Neural progenitor cell (in vitro differentiated cells): ENCODE results near the gene WDR20. TPM values are rescaled to one million over a fixed set of nuclear protein-coding genes. Genes with fewer than 3 reads are reported as not detected.

Source experiments
- DNase-seq: peaks from one replicate; pipeline ENCODE4 v3.0.0-alpha.2; 2016; ENCODE audit warnings: low spot score
- H2AFZ ChIP-seq: fragments of 200-600 bp; sonication (generic); replicated peaks from 2 replicates; pipeline ENCODE4 v1.6.1; 2016; ENCODE audit warnings: antibody characterized with exemption
- H3F3A ChIP-seq: fragments of 200-600 bp; sonication (generic); 2 replicates; pipeline ENCODE4 v1.6.1; 2016; ENCODE audit warnings: antibody characterized with exemption, low read depth
- H3K27ac ChIP-seq: fragments of 200-600 bp; sonication (generic); 2 replicates; pipeline ENCODE4 v1.5.1; 2016; ENCODE audit warnings: mild to moderate bottlenecking
- H3K27me3 ChIP-seq: fragments of 200-600 bp; sonication (generic); 2 replicates; pipeline ENCODE4 v1.6.1; 2016; ENCODE audit warnings: mild to moderate bottlenecking, moderate library complexity
- H3K36me3 ChIP-seq: fragments of 200-600 bp; sonication (generic); 2 replicates; pipeline ENCODE4 v1.5.1; 2016
- H3K4me1 ChIP-seq: fragments of 200-600 bp; sonication (generic); 2 replicates; pipeline ENCODE4 v1.6.1; 2016; ENCODE audit warnings: mixed run types
- H3K4me2 ChIP-seq: fragments of 200-600 bp; sonication (generic); 2 replicates; pipeline ENCODE4 v1.6.1; 2016
- H3K4me3 ChIP-seq: fragments of 200-600 bp; sonication (generic); 2 replicates; pipeline ENCODE4 v1.5.1; 2016
- H3K79me2 ChIP-seq: fragments of 200-600 bp; sonication (generic); 2 replicates; pipeline ENCODE4 v1.6.1; 2016; ENCODE audit warnings: low read depth
- H3K9ac ChIP-seq: fragments of 200-600 bp; sonication (generic); 2 replicates; pipeline ENCODE4 v1.6.1; 2016
- H3K9me3 ChIP-seq: fragments of 200-600 bp; sonication (generic); 2 replicates; pipeline ENCODE4 v1.5.1; 2016; ENCODE audit warnings: low read depth
- H4K20me1 ChIP-seq: fragments of 200-600 bp; sonication (generic); 2 replicates; pipeline ENCODE4 v1.6.1; 2016; ENCODE audit warnings: low read depth
- H3K27ac Mint-ChIP-seq: 3 replicates; pipeline ENCODE4 v1.8.0; 2021; ENCODE audit warnings: mixed read lengths
- H3K27me3 Mint-ChIP-seq: 2 replicates; pipeline ENCODE4 v1.8.0; 2022; ENCODE audit warnings: low read depth, mild to moderate bottlenecking, inconsistent platforms, moderate library complexity, mixed read lengths; ENCODE audit not compliant: insufficient read depth
- H3K36me3 Mint-ChIP-seq: 3 replicates; pipeline ENCODE4 v1.8.0; 2021; ENCODE audit warnings: mixed read lengths
- H3K4me1 Mint-ChIP-seq: 3 replicates; pipeline ENCODE4 v1.8.0; 2021; ENCODE audit warnings: mixed read lengths
- H3K4me3 Mint-ChIP-seq: 3 replicates; pipeline ENCODE4 v1.8.0; 2021; ENCODE audit warnings: mild to moderate bottlenecking, moderate library complexity, mixed read lengths
- H3K9me3 Mint-ChIP-seq: 3 replicates; pipeline ENCODE4 v1.8.0; 2020; ENCODE audit warnings: mixed read lengths
- EZH2 ChIP-seq: fragments of 200-600 bp; sonication (generic); IDR thresholded peaks from 2 replicates; pipeline ENCODE4 v1.6.1; 2017; ENCODE audit warnings: antibody characterized with exemption, mild to moderate bottlenecking, moderate library complexity
- EZH2phosphoT487 ChIP-seq: fragments of 200-600 bp; sonication (generic); IDR thresholded peaks from 2 replicates; pipeline ENCODE4 v1.6.1; 2017; ENCODE audit warnings: antibody characterized with exemption
- total RNA-seq: library from RNA; depleted of rRNA; stranded (reverse); fragments of >200 nt; gene quantifications from 2 replicates; pipeline ENCODE4 v1.2.3, GENCODE V29; 2015; ENCODE audit warnings: low replicate concordance
- TF ChIP-seq, protein P1 (sequence below): fragments of 200-600 bp; sonication (generic); IDR thresholded peaks from 2 replicates; pipeline ENCODE4 v1.5.1; 2017; ENCODE audit warnings: antibody characterized with exemption, mild to moderate bottlenecking

WDR20 gene
- total RNA-seq, 1 donor from 2014 or later = 22.4 TPM

DNA sequence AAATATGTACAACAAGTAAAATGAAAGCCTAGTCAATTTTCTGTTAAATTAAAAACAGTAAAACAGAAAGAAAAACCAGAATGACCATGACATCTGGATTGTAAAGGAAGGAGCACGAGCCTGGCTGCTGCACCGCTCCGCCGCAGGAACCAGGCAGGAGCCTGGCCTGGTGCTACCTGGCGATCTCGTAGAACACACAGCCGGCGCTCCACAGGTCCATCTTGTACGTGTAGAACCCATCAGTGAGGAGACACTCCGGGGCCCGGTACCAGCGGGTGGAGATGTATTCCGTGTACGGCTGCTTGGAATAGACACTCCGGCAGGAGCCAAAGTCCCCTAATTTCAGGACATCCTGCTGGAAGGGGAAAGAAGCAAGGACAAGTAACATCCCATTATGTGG is 110.9 kb downstream of the WDR20 start:
- Mint-ChIP-seq H3K27ac (no peak overlapping the region), H3K4me1 (peaks cover 5% of the 10 kb centered on the region), H3K4me3 (no peak overlapping the region), H3K36me3 (peaks cover 4% of the 10 kb centered on the region), H3K27me3 (peaks cover 3% of the 10 kb centered on the region), H3K9me3 (no peaks in the 10 kb centered on the region)
- Histone ChIP-seq H3K9ac (no peak overlapping the region), H3K4me1 (peaks cover 12% of the 10 kb centered on the region), H3K27me3 (no peaks in the 10 kb centered on the region), H3K79me2 (no peaks in the 10 kb centered on the region), H3K4me2 (no peak overlapping the region), H3F3A (peaks cover 14% of the 10 kb centered on the region), H3K9me3 (no peaks in the 10 kb centered on the region), H3K4me3 (no peak overlapping the region), H3K27ac (no peak overlapping the region), H3K36me3 (no peaks in the 10 kb centered on the region), H4K20me1 (no peaks in the 10 kb centered on the region), H2AFZ (no peak overlapping the region)
- TF ChIP-seq EZH2 (no peak), EZH2phosphoT487 (no peak)
- TF ChIP-seq, protein P1, sequence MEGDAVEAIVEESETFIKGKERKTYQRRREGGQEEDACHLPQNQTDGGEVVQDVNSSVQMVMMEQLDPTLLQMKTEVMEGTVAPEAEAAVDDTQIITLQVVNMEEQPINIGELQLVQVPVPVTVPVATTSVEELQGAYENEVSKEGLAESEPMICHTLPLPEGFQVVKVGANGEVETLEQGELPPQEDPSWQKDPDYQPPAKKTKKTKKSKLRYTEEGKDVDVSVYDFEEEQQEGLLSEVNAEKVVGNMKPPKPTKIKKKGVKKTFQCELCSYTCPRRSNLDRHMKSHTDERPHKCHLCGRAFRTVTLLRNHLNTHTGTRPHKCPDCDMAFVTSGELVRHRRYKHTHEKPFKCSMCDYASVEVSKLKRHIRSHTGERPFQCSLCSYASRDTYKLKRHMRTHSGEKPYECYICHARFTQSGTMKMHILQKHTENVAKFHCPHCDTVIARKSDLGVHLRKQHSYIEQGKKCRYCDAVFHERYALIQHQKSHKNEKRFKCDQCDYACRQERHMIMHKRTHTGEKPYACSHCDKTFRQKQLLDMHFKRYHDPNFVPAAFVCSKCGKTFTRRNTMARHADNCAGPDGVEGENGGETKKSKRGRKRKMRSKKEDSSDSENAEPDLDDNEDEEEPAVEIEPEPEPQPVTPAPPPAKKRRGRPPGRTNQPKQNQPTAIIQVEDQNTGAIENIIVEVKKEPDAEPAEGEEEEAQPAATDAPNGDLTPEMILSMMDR = no peak
- no peak for DNase-seq

DNA sequence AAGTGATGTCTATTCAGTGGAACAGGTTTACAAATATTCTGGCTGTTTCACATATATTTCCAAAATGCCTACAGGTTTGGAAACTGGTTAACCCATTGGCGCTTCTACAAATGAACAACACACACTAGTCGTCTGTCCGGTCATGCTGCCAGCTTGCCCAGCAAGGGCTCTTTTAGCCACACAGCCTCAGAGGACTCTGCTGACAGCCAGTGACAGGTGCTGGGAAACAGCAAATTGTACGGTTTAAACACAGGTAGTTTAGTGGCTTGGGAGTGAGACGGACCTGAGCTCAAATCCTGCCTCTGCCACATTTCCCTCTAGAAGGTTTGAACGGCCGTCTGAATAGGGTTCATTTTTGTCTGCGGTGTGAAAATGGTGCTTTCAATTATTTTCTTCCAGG is 111.5 kb downstream of the WDR20 start:
- Mint-ChIP-seq H3K36me3 (peaks cover 4% of the 10 kb centered on the region), H3K27ac (no peak overlapping the region), H3K9me3 (no peaks in the 10 kb centered on the region), H3K27me3 (peaks cover 3% of the 10 kb centered on the region), H3K4me1 (peaks cover 5% of the 10 kb centered on the region), H3K4me3 (no peak overlapping the region)
- no peak overlapping the region for H3K27ac ChIP-seq
- DNase-seq = no peak
- H3K27me3 ChIP-seq = no peaks in the 10 kb centered on the region
- no peaks in the 10 kb centered on the region for H3K36me3 ChIP-seq
- peaks cover 14% of the 10 kb centered on the region for H3F3A ChIP-seq
- no peaks in the 10 kb centered on the region for H3K79me2 ChIP-seq
- H3K4me3 ChIP-seq = no peak overlapping the region
- no peaks in the 10 kb centered on the region for H3K9me3 ChIP-seq
- TF ChIP-seq, protein P1 = no peak
- TF ChIP-seq EZH2phosphoT487 = no peak
- H3K9ac ChIP-seq = no peak overlapping the region
- H3K4me2 ChIP-seq = no peak overlapping the region
- no peak overlapping the region for H2AFZ ChIP-seq
- H3K4me1 ChIP-seq = peaks cover 12% of the 10 kb centered on the region
- no peaks in the 10 kb centered on the region for H4K20me1 ChIP-seq

DNA sequence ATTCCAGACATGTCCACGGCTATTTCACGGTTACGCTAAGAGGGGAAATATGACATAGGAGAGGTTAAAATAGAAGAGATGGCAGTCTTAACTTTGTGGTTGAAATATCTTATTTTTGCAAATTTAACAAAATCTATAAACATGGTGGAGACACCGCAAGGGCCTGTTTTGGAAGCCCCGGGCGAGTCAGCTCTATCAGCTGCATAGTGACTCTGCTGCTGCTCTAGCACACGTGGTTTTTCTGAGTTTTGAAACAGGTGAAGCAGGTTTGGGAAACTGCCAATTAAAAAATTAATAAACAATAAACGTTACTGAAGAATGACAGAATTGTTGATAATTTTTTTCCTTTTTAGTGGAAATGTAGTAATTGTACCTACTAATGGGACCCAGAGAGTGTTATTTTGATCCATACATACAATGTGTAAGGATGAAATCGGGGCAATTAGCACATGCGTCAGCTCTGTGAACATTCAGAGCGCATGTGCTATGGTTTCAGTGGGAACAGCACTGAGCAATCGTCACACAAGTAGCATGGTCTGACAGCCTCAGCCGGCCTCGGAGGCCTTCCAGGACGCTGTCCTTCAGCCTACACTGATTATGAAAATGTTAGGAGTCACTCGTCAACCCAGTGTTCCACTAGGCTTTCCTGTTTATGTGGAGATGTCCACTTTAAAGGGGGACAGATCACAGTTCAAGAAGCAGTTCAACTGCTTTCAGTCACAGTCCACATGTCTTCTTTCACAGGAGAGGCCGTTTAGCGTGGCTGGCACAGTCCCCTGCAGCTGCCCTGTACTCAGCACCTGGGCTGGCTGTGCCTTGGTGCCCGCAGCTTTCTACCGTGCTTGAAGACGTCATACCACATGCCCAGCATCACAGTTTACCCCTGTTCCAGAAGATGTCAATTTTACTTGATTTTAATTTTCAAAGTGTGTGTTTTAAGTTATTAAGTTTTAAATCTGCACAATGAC is 113.4 kb downstream of the WDR20 start:
- Mint-ChIP-seq H3K36me3 (peaks cover 8% of the 10 kb centered on the region), H3K27ac (no peak overlapping the region), H3K27me3 (peaks cover 3% of the 10 kb centered on the region), H3K4me1 (peaks cover 5% of the 10 kb centered on the region), H3K4me3 (no peak overlapping the region), H3K9me3 (no peaks in the 10 kb centered on the region)
- peaks cover 2% of the 10 kb centered on the region for H3K4me1 ChIP-seq
- no peak overlapping the region for H3K4me2 ChIP-seq
- TF ChIP-seq EZH2 = no peak
- TF ChIP-seq, protein P1 = no peak
- TF ChIP-seq EZH2phosphoT487 = no peak
- no peaks in the 10 kb centered on the region for H3K9me3 ChIP-seq
- H3F3A ChIP-seq = peaks cover 7% of the 10 kb centered on the region
- H3K9ac ChIP-seq = no peak overlapping the region
- H3K27me3 ChIP-seq = no peaks in the 10 kb centered on the region
- no peak overlapping the region for H3K27ac ChIP-seq
- no peak overlapping the region for H2AFZ ChIP-seq
- no peak overlapping the region for H3K4me3 ChIP-seq
- no peaks in the 10 kb centered on the region for H3K36me3 ChIP-seq
- H4K20me1 ChIP-seq = no peaks in the 10 kb centered on the region
- H3K79me2 ChIP-seq = no peaks in the 10 kb centered on the region
- DNase-seq = no peak
